Stimulated activated naive CD8-positive, alpha-beta T cell treated with anti-CD3 and anti-CD28 coated beads, Interleukin-15, Interleukin-2, amounts not matched to agents 100 U/mL and 50 U/mL, for 24 hours (primary cell): ENCODE measurements around the gene CCBE1.
"Not testable (repeated sequence)": the region's sequence is repeated elsewhere in the genome, so short reads cannot be mapped to it uniquely, and the experiment has no call there.

Source experiments
- ATAC-seq: fragments of 150-1000 bp; cut with Tn5 transposase; one replicate; pipeline ENCODE4 v1.10.0; 2021
- DNase-seq: peaks from one replicate; pipeline ENCODE4 v3.0.0; 2021

The CCBE1 gene

GRCh38 chr18:59651071-59651470, 46.2 kb downstream of the CCBE1 start:
- no peak for DNase-seq
- ATAC-seq = no peak

GRCh38 chr18:59650266-59650820, 46.9 kb downstream of the CCBE1 start:
- DNase-seq (no peak), ATAC-seq (no peak)

GRCh38 chr18:59649591-59649990, 47.6 kb downstream of the CCBE1 start:
- ATAC-seq = no peak
- no peak for DNase-seq

GRCh38 chr18:59648469-59648868, 48.8 kb downstream of the CCBE1 start:
- DNase-seq, ATAC-seq: not testable (repeated sequence)

- no peak for DNase-seq
- no peak for ATAC-seq
These were observed 50.3 kb downstream of the CCBE1 start for GRCh38 chr18:59646963-59647307.

- no peak for ATAC-seq
- no peak for DNase-seq
These were observed 50.8 kb downstream of the CCBE1 start for GRCh38 chr18:59646228-59646962.

- DNase-seq = no peak
- ATAC-seq = no peak
These were observed 53.5 kb downstream of the CCBE1 start for GRCh38 chr18:59643740-59644139.

GRCh38 chr18:59640721-59641120, 56.5 kb downstream of the CCBE1 start:
- no peak for DNase-seq
- ATAC-seq = no peak

- DNase-seq = no peak
These were observed 57.4 kb downstream of the CCBE1 start for GRCh38 chr18:59639821-59640220.

GRCh38 chr18:59639136-59639535, 58.1 kb downstream of the CCBE1 start:
- ATAC-seq (no peak), DNase-seq (no peak)

More at GRCh38 chr18:59639821-59640220, 57.4 kb downstream of the CCBE1 start:
- ATAC-seq = no peak

- DNase-seq (no peak), ATAC-seq (no peak)
These were observed 63.2 kb downstream of the CCBE1 start for GRCh38 chr18:59633961-59634485.

- no peak for DNase-seq
These were observed 63.9 kb downstream of the CCBE1 start for GRCh38 chr18:59633317-59633716.

GRCh38 chr18:59631583-59632181, 65.5 kb downstream of the CCBE1 start:
- no peak for ATAC-seq
- DNase-seq = no peak

More at GRCh38 chr18:59633317-59633716, 63.9 kb downstream of the CCBE1 start:
- no peak for ATAC-seq

GRCh38 chr18:59629894-59630293, 67.3 kb downstream of the CCBE1 start:
- no peak for DNase-seq
- ATAC-seq = no peak

GRCh38 chr18:59628995-59629394, 68.2 kb downstream of the CCBE1 start:
- ATAC-seq (no peak), DNase-seq (no peak)

GRCh38 chr18:59627414-59627813, 69.8 kb downstream of the CCBE1 start:
- no peak for ATAC-seq
- no peak for DNase-seq

- ATAC-seq = no peak
These were observed 72.9 kb downstream of the CCBE1 start for GRCh38 chr18:59624369-59624765.

GRCh38 chr18:59623456-59624368, 73.5 kb downstream of the CCBE1 start:
- no peak for ATAC-seq
- DNase-seq = no peak

More at GRCh38 chr18:59624369-59624765, 72.9 kb downstream of the CCBE1 start:
- no peak for DNase-seq

- DNase-seq (no peak), ATAC-seq (no peak)
These were observed 76.2 kb downstream of the CCBE1 start for GRCh38 chr18:59621027-59621426.

GRCh38 chr18:59620381-59620780, 76.8 kb downstream of the CCBE1 start:
- ATAC-seq = no peak
- no peak for DNase-seq

GRCh38 chr18:59619816-59620215, 77.4 kb downstream of the CCBE1 start:
- DNase-seq (no peak), ATAC-seq (no peak)

- DNase-seq (no peak), ATAC-seq (no peak)
These were observed 79.7 kb downstream of the CCBE1 start for GRCh38 chr18:59617468-59617932.
